HPDE6-E6E7 (cell line): Measurements from ENCODE around the gene CPLANE1.
"Not testable (repeated sequence)": the region's sequence is repeated elsewhere in the genome, so short reads cannot be mapped to it uniquely, and the experiment has no call there.

ENCODE experiments used
- DNase-seq: peaks from one replicate; pipeline ENCODE4 v3.0.0; 2011; ENCODE audit warnings: missing footprints; ENCODE audit errors: extremely low spot score

The CPLANE1 gene

DNA sequence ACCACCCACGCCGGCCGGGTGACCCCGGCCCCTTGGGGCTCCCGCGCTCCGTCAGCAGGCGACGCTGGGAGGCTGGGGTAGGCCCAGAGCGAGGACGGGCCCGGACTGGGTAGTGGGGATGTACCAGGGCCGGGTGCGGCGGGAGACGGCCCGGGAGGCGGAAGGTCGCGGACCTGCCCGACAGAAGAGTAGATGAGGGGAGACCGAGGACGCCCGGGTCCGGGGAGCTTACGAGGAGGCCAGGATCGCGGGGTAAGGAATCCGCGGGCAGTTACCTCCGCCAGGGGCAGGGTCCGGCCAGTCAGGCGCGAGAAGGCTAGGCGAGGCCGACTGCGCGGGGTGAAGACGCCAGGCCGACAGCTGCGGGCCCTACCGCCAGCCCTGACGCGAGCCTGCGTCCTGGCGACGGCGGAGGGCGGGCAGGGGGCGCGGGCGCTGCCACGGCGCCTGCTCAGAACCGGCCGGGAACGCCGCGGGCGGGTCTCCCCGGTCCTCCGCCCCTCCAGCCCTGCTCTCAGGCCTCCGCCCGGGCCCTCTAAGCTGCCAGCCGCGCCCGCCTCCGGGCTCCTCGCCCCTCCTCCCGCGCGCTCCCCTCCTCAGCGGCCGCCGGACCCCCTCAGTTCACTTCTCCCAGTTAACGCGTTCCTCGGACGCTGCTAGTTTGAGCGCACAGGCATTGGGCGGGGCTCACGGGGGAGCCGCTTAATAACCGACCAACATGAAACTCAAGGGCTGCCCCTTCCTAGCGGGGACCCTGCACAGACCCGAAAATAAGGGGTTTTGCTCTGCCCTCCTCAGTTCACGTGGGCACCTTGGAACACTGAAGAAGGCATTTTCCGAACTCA, at the start of gene CPLANE1:
Gene CPLANE1 (minus strand): TSS at position 407 of the 845 bp plus-strand sequence. CDS start 1,678 bp downstream, outside the sequence.
- peak; percentile 40 for DNase-seq

DNA sequence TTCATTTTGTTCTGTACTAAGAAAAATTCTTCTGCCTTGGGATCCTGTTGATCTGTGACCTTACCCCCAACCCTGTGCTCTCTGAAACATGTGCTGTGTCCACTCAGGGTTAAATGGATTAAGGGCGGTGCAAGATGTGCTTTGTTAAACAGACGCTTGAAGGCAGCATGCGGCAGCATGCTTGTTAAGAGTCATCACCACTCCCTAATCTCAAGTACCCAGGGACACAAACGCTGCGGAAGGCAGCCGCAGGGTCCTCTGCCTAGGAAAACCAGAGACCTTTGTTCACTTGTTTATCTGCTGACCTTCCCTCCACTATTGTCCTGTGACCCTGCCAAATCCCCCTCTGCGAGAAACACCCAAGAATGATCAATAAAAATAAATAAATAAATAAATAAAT, 47.1 kb upstream of the CPLANE1 start:
- not testable (repeated sequence) for DNase-seq

DNA sequence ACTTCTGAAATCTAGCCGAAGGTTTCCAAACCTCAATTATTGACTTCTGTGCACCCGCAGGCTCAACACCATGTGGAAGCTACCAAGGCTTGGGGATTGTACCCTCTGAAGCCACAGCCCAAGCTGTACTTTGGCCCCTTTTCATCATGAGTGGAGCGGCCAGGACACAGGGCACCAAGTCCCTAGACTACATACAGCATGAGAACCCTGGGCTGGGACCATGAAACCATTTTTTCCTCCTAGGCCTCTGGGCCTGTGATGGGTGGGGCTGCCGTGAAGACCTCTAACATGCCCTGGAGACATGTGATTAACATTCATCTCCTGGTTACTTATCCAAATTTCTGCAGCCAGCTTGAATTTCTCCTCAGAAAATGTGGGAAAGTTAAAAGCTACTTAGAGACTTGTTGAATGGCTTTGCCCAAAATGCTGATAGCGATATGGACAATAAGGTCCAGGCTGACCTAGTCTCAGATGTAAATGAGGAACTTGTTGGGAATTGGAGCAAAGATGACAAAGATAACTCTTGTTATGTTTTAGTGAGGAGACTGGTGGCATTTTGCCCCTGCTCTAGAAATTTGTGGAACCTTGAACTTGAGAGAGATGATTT, 34.1 kb upstream of the CPLANE1 start:
- DNase-seq = no peak

DNA sequence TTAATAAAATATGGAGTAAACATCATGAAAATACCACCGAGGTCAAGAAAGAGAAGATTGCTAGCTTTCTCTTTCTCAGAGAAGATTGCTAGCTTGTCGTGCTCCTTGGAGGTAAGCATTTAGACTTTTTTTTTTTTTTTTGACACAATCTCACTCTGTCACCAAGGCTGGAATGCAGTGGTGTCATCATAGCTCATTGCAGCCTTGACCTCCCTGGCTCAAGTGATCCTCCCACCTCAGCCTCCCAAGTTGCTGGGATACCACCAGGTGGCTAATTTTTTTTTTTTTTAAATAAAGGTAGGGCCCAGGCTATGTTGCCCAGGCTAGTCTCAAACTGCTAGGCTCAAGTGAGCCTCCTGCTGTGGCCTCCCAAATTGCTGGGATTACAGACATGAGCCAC, 26.3 kb upstream of the CPLANE1 start:
- no peak for DNase-seq

- peak; percentile 36 for DNase-seq
Observed at GRCh38 chr5:37272511-37272910, 23.3 kb upstream of the CPLANE1 start.

DNA sequence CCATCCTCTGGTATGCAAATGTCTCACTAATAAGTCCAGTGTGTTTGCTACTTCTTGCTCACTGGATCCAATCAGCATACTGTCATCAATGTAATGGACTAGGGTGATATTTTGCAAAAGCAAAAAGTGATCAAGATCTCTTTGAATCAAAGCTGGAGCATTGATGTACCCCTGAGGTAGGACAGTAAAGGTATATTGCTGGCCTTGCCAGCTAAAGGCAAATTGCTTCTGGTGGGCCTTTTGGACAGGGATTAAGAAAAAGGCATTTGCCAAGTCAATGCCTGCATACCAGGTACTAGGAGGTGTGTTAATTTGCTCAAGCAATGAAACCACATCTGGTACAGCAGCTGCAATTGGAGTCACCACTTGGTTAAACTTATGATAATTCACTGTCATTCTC, 18.9 kb upstream of the CPLANE1 start:
- DNase-seq = not testable (repeated sequence)

GRCh38 chr5:37255774-37256358, 6.7 kb upstream of the CPLANE1 start:
- DNase-seq = no peak

DNA sequence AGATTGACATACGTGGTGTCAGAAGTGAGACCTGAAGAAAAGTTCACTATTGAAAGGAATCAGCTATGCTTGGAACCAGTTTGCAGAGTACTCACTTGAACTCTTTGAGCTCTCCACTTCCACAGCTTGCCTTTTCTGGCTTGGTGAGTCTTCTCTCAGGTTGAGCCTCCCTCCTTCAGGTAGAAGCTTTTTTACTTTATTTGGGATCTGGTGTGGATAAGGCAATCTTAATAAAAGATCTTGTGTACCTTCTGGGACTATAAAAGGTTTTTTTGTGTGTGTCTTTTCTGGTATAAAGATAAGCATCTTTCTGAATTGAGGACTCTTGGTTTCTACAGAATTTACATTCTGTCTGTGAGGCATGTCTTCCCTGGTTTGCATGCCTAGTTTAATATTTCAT, 5.4 kb upstream of the CPLANE1 start:
- DNase-seq = no peak

DNA sequence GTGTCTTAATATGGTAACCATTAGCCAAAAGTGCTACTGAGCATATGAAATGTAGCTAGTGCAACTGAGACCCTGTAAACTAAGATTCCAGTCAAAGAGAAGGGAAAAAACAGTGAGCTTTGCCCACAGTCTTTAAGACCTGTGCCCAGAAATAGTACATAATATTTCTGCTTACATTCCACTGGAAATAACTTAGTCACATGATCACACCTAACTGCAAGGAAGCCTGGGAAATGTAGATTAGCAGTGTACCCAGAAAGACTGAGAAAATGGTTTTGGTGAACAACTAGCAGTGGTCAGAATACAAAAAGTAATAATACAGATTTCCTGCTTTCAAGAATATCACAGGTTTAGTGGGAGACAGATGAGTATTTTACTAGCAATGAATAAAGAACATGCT, 2.5 kb upstream of the CPLANE1 start:
- no peak for DNase-seq

DNA sequence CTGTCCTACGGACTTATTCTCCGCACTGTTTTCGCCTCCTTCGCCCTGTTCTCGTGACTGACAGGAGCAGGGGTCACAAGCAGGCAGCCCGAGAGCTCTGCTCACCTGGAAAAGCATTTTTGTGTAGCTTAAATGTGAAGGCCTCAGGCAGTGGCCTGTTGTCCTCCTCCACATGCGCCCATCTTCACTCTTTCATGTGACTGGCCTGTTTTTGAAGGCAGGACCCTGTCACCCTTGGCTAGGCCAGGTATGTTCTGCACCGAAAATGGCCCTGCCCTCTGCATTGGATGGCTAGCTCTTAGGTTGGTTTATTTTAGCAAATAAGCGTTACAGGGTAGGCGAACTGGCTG, 614 bp upstream of the CPLANE1 start:
- DNase-seq = no peak

DNA sequence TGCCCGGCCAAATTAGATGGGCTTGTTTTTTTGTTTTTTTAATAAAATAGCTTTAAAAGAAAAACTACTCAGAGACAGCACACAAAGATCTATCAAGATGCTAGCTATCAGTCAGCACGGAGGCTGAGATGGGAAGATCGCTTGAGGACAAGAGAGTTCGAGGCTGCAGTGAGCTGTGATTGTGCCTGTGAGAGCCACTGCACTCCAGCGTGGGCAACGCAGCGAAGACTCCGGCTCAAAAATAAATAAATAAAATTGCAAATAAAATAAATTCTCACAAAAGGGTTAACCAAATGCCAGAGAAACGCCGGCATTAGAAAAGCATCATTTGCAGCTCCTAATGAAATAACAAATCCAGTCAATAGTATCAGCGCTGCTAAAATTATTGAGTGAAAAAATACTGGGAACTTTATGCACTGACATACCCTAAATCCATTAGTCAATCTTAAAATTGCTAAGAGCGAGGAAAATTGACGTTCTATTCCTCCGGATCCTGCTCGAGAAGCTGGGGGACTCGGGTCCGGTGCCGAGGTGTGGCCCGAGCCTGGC, 681 bp downstream of the CPLANE1 start:
- DNase-seq = no peak

DNA sequence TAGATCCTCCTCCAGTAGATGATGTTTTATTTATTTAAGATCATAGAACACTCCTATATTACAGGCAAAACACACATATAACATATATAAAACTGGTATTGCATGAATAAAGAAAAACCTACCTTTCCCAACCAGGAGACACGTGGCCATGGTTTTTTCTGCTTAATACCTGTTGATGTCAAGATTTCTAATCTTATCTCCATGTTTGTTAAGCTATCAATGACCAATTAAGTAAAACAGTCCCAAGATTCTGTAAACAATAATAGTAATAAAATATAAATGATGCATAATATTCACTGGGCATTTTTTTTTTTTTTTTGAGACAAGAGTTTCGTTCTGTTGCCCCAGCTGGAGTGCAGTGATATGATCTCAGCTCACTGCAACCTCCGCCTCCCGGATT, 1.7 kb downstream of the CPLANE1 start:
- no peak for DNase-seq

GRCh38 chr5:37247036-37247435, 2.1 kb downstream of the CPLANE1 start:
- DNase-seq = no peak

- DNase-seq = no peak
Observed at GRCh38 chr5:37234288-37234687, 14.9 kb downstream of the CPLANE1 start.

DNA sequence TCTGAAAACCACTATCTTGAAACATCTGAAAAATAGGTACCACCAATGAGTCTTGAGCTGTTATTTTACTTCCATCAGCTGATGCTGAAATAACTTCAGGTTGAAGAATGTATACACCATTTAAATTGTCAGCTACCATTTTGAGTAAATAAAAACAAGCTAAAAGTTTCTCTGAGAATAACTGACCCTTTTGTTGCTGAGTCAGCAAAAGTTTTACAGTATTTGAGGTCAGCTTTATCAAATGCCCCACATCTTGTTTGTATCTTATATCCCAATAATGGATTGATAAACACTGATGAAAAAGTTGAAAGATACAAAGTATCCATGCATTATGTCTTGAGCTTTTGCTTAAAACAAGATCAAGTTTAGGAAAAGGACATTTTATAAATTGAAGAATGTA, 22.8 kb downstream of the CPLANE1 start:
- no peak for DNase-seq

DNA sequence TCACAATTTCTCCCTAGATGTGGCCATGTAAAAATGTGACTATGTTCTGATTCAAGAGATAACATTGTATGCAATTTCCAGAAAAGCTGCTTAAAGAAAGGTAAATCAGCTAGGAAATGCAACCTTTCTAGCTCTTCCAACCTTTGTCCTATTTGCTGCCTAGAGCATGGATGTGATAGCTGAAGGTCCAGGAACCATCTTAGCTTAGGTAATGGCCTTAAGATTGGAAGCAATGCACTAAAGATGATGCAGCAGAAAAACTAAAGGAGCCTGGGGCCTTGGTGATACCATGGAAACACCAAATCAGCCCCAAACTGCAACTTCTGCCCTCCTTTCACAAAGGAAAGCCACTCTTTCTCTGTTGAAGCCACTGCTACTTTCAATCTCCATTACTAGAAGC, 27.0 kb downstream of the CPLANE1 start:
- DNase-seq = no peak

GRCh38 chr5:37220426-37220825, 28.8 kb downstream of the CPLANE1 start:
- not testable (repeated sequence) for DNase-seq

DNA sequence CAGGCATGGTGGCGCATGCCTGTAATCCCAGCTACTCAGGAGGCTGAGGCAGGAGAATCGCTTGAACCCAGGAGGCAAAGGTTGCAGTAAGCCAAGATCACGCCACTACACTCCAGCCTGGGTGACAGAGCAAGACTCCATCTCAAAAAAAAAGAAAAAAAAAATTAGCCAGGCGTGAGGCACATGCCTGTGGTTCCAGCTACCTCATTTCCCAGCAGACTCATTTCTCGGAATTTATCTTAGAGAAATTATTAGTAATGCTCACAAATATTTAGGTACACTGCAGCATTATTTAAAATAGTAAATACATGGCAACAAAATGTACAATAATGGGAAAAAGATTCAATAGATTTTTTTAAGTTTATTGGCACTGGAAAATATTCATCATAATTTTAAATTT, 29.8 kb downstream of the CPLANE1 start:
- not testable (repeated sequence) for DNase-seq

DNA sequence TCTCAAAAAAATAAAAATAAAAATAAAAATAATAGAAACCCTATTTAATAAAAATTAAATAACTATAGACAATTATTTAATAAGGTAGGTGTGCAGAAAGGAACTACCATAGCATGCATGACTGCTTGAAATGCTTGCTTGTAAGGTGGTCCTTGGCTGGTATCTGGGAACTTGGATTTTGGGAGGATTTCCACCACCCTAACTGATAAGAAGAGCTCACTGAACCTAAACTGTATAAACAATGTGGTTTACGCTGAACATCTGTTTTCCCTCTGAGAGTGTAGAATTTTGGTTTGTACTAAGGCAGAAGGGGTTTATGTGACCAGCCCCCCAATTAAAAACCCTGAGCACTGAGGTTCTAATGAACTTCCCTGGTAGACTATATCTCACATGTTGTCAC, 31.2 kb downstream of the CPLANE1 start:
- no peak for DNase-seq

DNA sequence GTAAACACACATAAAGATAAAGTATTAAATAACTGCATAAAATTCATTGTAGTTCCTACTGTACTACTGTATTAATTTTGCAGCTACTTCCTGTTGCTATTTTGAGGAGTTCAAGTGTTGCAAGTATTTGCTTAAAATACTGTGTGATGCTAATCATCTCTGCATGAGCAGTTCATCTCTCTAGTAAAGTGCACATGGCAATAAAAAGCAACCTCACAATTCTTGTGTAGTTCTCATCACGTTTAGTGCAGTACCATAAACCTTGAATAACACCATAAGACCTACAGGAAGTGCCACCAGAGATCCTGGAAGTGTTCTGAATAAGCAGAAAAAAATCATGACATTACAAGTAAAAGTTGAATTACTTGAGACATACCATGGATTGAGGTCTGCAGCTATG, 34.6 kb downstream of the CPLANE1 start:
- DNase-seq = no peak

GRCh38 chr5:37212096-37212495, 37.1 kb downstream of the CPLANE1 start:
- DNase-seq = no peak

- DNase-seq = no peak
Observed at GRCh38 chr5:37211661-37212060, 37.5 kb downstream of the CPLANE1 start.
